Activated CD8-positive, alpha-beta memory T cell treated with anti-CD3 and anti-CD28 coated beads, Interleukin-2, amount 10 ng/mL, durations not matched to agents 7 days and 5 days (primary cell): ENCODE measurements around the gene L2HGDH. TPM values are rescaled to one million over a fixed set of nuclear protein-coding genes. Genes with fewer than 3 reads are reported as not detected.

Experiments used
- ATAC-seq: fragments of 150-1000 bp; cut with Tn5 transposase; one replicate; pipeline ENCODE4 v1.10.0; 2021; ENCODE audit warnings: moderate library complexity
- CTCF ChIA-PET: fragments of 350-600 bp; sonication (Branson Sonifier 250); formaldehyde crosslinking; loops from one replicate; lab custom pipeline; 2021; ENCODE audit warnings: antibody characterized with exemption; lab: Charles Lee
- DNase-seq: peaks from one replicate; pipeline ENCODE4 v3.0.0-alpha.2; 2020
- H3K27ac Mint-ChIP-seq: one replicate; pipeline ENCODE4 v1.8.0; 2021; ENCODE audit warnings: mild to moderate bottlenecking, mixed read lengths
- H3K27me3 Mint-ChIP-seq: one replicate; pipeline ENCODE4 v1.8.0; 2021; ENCODE audit warnings: mixed read lengths
- H3K36me3 Mint-ChIP-seq: one replicate; pipeline ENCODE4 v1.8.0; 2021; ENCODE audit warnings: mild to moderate bottlenecking, mixed read lengths
- H3K4me1 Mint-ChIP-seq: one replicate; pipeline ENCODE4 v1.8.0; 2021; ENCODE audit warnings: mixed read lengths
- H3K4me3 Mint-ChIP-seq: one replicate; pipeline ENCODE4 v1.8.0; 2021; ENCODE audit warnings: mild to moderate bottlenecking, moderate library complexity, mixed read lengths
- H3K9me3 Mint-ChIP-seq: one replicate; pipeline ENCODE4 v1.8.0; 2022; ENCODE audit warnings: low read depth, mixed read lengths
- total RNA-seq, 2 experiments: library from RNA; stranded (reverse); gene quantifications; one replicate each; pipeline ENCODE4 v1.2.3, GENCODE V29; 2021

The L2HGDH gene
- total RNA-seq, 2 experiments from 2014 or later = 13.5 to 15.0 TPM

DNA sequence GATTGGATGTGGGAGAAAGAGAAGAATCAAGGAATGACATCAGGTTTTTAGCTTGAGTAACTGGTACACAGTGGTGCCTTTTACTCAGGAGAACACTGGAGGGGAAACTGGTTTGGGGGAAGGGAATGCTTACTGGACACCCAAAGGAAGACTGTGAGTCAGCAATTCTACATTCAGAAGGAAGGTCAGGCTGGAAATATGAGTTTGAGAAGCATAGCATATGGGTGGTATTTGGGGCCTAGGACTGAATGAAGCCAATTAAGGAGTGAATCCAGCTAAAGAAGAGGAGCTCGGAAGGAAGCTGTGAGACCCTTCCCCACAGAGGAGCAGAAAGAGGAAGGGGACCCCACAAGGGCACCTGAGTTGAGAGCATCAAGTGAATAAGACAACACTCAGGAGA lies 35.5 kb upstream of the L2HGDH start:
- DNase-seq (no peak), ATAC-seq (no peak)
- H3K4me1 Mint-ChIP-seq = peaks cover 19% of the 10 kb centered on the region
- H3K36me3 Mint-ChIP-seq = peaks cover 1% of the 10 kb centered on the region
- CTCF ChIA-PET = no interaction called here
- no peaks in the 10 kb centered on the region for H3K27me3 Mint-ChIP-seq
- H3K9me3 Mint-ChIP-seq = no peaks in the 10 kb centered on the region
- H3K4me3 Mint-ChIP-seq = no peak overlapping the region
- no peak overlapping the region for H3K27ac Mint-ChIP-seq

DNA sequence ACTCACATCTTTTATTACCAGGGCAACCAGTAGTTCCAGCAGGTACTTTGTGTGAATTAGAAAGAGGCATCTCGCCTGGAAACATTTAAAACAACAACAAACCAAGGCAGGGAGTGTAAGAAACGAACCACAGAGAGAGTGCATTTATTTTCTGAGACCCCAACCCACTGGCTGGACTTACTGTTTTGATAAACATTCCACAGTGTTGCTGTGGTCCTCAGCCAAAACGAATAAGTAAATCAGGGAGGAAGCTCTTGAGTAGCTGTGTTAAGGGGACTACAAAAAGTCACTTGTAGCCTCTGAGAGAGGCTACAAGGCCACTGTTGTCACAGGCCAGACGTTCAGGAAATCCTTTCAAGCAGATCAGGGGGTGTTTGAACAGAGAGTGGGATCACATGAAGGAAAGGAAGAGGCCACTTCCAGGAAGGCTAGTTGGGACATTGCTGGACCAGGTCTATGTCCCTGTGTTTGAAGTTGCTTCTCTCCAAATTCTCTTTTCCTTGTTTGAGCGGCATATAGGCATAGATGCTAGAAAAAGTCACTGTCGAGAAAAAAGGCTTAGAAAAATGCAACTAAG lies 33.9 kb upstream of the L2HGDH start:
- no peaks in the 10 kb centered on the region for H3K9me3 Mint-ChIP-seq
- no peaks in the 10 kb centered on the region for H3K27me3 Mint-ChIP-seq
- H3K36me3 Mint-ChIP-seq = peaks cover 1% of the 10 kb centered on the region
- no peak overlapping the region for H3K4me3 Mint-ChIP-seq
- peaks cover 23% of the 10 kb centered on the region for H3K4me1 Mint-ChIP-seq
- no peak for DNase-seq
- no peak for ATAC-seq
- H3K27ac Mint-ChIP-seq = no peak overlapping the region
- CTCF ChIA-PET = no interaction called here

- H3K9me3 Mint-ChIP-seq = no peaks in the 10 kb centered on the region
- no peaks in the 10 kb centered on the region for H3K27me3 Mint-ChIP-seq
- CTCF ChIA-PET = interaction anchor here (1.0 to 1.9 kb wide), 4 partner anchors 12 to 188 kb away, joined by 3 to 9 read pairs (median 4); partner anchors contain the start of gene MAP4K5
- ATAC-seq = no peak
- H3K4me1 Mint-ChIP-seq = peaks cover 23% of the 10 kb centered on the region
- H3K4me3 Mint-ChIP-seq = no peak overlapping the region
- H3K36me3 Mint-ChIP-seq = peaks cover 1% of the 10 kb centered on the region
- DNase-seq = no peak
- H3K27ac Mint-ChIP-seq = no peak overlapping the region
These were observed 33.0 kb upstream of the L2HGDH start for GRCh38 chr14:50344876-50345563.

GRCh38 chr14:50344116-50344775 lies 32.2 kb upstream of the L2HGDH start:
- Mint-ChIP-seq H3K4me3 (no peak overlapping the region), H3K9me3 (no peaks in the 10 kb centered on the region), H3K27ac (peak overlapping the region; percentile 30), H3K27me3 (no peaks in the 10 kb centered on the region), H3K36me3 (peaks cover 1% of the 10 kb centered on the region), H3K4me1 (peaks cover 23% of the 10 kb centered on the region)
- CTCF ChIA-PET = interaction anchor here (0.7 to 1.9 kb wide), 5 partner anchors 11 to 189 kb away, joined by 3 to 9 read pairs (median 4); partner anchors contain the start of gene MAP4K5
- peak; percentile 75 for DNase-seq
- peak; percentile 81 for ATAC-seq

- no peaks in the 10 kb centered on the region for H3K9me3 Mint-ChIP-seq
- DNase-seq (no peak), ATAC-seq (no peak)
- H3K36me3 Mint-ChIP-seq = peaks cover 1% of the 10 kb centered on the region
- H3K27me3 Mint-ChIP-seq = no peaks in the 10 kb centered on the region
- H3K4me1 Mint-ChIP-seq = peaks cover 23% of the 10 kb centered on the region
- no peak overlapping the region for H3K27ac Mint-ChIP-seq
- H3K4me3 Mint-ChIP-seq = no peak overlapping the region
- CTCF ChIA-PET = interaction anchor here (1.9 kb wide), 1 partner anchor 23 kb away, joined by 9 read pairs; no protein-coding TSS in a partner anchor
These were observed 31.4 kb upstream of the L2HGDH start for GRCh38 chr14:50343434-50343833.

DNA sequence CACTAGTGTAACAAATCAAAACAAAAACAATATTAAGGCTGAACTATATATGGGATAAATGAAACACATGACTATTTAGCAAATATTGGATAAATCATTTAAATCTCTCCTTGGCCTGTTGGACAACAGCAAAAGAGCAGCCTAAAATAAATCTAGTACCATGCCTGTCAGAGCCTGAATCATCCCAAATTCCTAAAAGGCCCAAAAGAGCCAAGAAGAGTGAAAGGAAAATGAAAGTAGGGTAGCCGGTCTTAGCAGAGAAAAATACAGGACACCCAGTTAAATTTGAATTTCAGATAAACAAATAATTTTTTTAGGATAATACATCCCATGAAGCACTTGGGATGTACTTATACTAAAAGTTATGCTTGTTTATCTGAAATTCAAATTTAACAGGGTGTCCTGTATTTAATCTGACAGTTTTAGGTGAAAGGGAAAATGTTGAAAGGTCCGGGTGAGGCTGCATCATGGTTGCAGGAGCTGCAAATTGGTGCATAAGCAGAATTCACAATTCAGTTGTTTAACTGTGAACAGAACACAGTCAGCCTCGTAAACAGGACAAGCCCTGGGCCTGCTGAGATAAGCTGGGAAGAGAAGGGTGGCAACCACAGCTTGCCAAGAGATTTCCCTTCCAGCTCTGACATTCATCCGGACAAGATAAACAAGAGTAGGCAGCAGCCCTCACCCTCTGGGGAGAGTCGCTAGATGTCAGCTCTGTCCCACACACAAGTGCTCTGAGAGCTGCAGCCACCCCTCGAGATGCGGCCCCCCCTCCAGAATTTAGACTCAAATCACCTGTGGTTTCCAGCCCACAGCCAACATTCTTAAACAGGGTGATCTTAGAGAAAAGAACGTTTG lies 30.4 kb upstream of the L2HGDH start:
- H3K4me3 Mint-ChIP-seq = no peak overlapping the region
- H3K4me1 Mint-ChIP-seq = peaks cover 23% of the 10 kb centered on the region
- H3K27me3 Mint-ChIP-seq = no peaks in the 10 kb centered on the region
- no peaks in the 10 kb centered on the region for H3K9me3 Mint-ChIP-seq
- DNase-seq (peak; percentile 74), ATAC-seq (peak; percentile 76)
- no peak overlapping the region for H3K27ac Mint-ChIP-seq
- peaks cover 1% of the 10 kb centered on the region for H3K36me3 Mint-ChIP-seq
- CTCF ChIA-PET = interaction anchor here (0.7 to 1.7 kb wide), 6 partner anchors 20 to 434 kb away, joined by 3 to 6 read pairs (median 4); partner anchors contain the start of gene MAP4K5

- ATAC-seq (no peak), DNase-seq (no peak)
- H3K9me3 Mint-ChIP-seq = no peaks in the 10 kb centered on the region
- H3K4me1 Mint-ChIP-seq = peaks cover 30% of the 10 kb centered on the region
- no peak overlapping the region for H3K4me3 Mint-ChIP-seq
- CTCF ChIA-PET = no interaction called here
- no peaks in the 10 kb centered on the region for H3K27me3 Mint-ChIP-seq
- no peak overlapping the region for H3K27ac Mint-ChIP-seq
- H3K36me3 Mint-ChIP-seq = no peaks in the 10 kb centered on the region
These were observed 28.9 kb upstream of the L2HGDH start for GRCh38 chr14:50340963-50341362.

- H3K36me3 Mint-ChIP-seq = no peaks in the 10 kb centered on the region
- ATAC-seq (no peak), DNase-seq (no peak)
- no peaks in the 10 kb centered on the region for H3K9me3 Mint-ChIP-seq
- CTCF ChIA-PET = no interaction called here
- no peak overlapping the region for H3K27ac Mint-ChIP-seq
- H3K4me3 Mint-ChIP-seq = no peak overlapping the region
- H3K27me3 Mint-ChIP-seq = no peaks in the 10 kb centered on the region
- peaks cover 34% of the 10 kb centered on the region for H3K4me1 Mint-ChIP-seq
These were observed 28.0 kb upstream of the L2HGDH start for GRCh38 chr14:50340045-50340444.

- Mint-ChIP-seq H3K36me3 (peaks cover 2% of the 10 kb centered on the region), H3K4me3 (no peak overlapping the region), H3K27me3 (no peaks in the 10 kb centered on the region), H3K9me3 (no peaks in the 10 kb centered on the region), H3K27ac (no peak overlapping the region), H3K4me1 (peaks cover 31% of the 10 kb centered on the region)
- CTCF ChIA-PET = no interaction called here
- ATAC-seq = no peak
- DNase-seq = no peak
These were observed 27.3 kb upstream of the L2HGDH start for GRCh38 chr14:50339178-50339804.

- no peak for ATAC-seq
- no peak overlapping the region for H3K4me3 Mint-ChIP-seq
- H3K36me3 Mint-ChIP-seq = peaks cover 2% of the 10 kb centered on the region
- H3K4me1 Mint-ChIP-seq = peaks cover 24% of the 10 kb centered on the region
- no peaks in the 10 kb centered on the region for H3K9me3 Mint-ChIP-seq
- DNase-seq = no peak
- no peaks in the 10 kb centered on the region for H3K27me3 Mint-ChIP-seq
- no peak overlapping the region for H3K27ac Mint-ChIP-seq
- CTCF ChIA-PET = interaction anchor here (2.1 kb wide), 1 partner anchor 18 kb away, joined by 7 read pairs; no protein-coding TSS in a partner anchor
These were observed 26.6 kb upstream of the L2HGDH start for GRCh38 chr14:50338587-50338986.

DNA sequence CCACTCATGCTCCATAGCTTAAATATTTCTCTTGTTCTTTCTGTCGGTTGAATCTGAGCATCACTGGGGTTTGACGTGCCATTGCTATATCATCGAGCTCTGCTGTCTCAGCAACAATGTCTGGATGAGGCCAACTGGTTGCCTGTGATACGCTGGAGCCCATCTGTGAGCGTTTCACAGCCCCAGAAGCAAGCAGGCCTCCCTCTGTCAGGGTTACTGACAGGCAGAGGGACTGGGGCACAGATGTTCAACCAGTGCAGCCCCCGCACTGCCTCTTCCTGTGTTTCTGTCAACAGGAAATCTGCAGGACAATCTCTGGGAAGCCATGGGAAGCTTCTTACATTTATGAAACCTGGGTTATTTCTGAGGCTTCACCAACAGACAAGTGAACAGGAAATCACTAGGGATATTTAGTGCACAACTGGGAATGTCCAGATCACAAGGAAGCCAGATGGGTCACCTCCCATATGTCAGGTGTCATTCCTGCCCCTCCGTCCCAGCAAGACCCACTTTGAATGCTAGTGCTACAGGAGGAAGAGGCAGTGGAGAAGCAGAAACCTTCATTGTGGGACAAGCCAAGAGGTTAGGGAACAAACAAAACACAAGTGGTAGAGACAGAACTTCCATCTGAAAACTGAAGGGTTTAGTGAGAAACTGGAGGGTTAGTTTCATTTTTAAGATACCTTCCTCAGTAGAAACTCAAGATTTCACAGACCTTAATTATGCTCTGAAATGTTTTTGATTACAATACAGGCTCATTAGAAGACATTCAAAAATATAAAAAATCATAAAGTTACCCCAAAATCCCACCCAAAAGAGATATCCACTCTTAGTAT lies 24.2 kb upstream of the L2HGDH start:
- no peak for DNase-seq
- Mint-ChIP-seq H3K9me3 (no peaks in the 10 kb centered on the region), H3K36me3 (peaks cover 11% of the 10 kb centered on the region), H3K27me3 (no peaks in the 10 kb centered on the region), H3K4me1 (peaks cover 11% of the 10 kb centered on the region), H3K27ac (peak overlapping the region; percentile 71), H3K4me3 (peak overlapping the region; percentile 22)
- CTCF ChIA-PET = interaction anchor here (0.8 to 2.1 kb wide), 4 partner anchors 16 to 611 kb away, joined by 3 to 7 read pairs (median 4); no protein-coding TSS in a partner anchor
- ATAC-seq = no peak

- Mint-ChIP-seq H3K4me3 (no peak overlapping the region), H3K9me3 (no peaks in the 10 kb centered on the region), H3K36me3 (peaks cover 13% of the 10 kb centered on the region), H3K27ac (peak overlapping the region; percentile 41), H3K4me1 (peaks cover 11% of the 10 kb centered on the region), H3K27me3 (no peaks in the 10 kb centered on the region)
- CTCF ChIA-PET = interaction anchor here (0.5 to 1.7 kb wide), 4 partner anchors 14 to 471 kb away, joined by 3 to 5 read pairs (median 3); no protein-coding TSS in a partner anchor
- no peak for ATAC-seq
- DNase-seq = no peak
These were observed 23.4 kb upstream of the L2HGDH start for GRCh38 chr14:50335389-50335788.
